H9 (cell line): ENCODE data around the gene SGCD. TPM values are rescaled to one million over a fixed set of nuclear protein-coding genes. Genes with fewer than 3 reads are reported as not detected.

Experiments used
- DNase-seq: peaks from one replicate; pipeline ENCODE4 v3.0.0-alpha.2; 2017
- H2AFZ ChIP-seq: one replicate; pipeline ENCODE4 v1.6.1; 2013; ENCODE audit warnings: mild to moderate bottlenecking, low read length, control low read depth, moderate library complexity
- H2AK5ac ChIP-seq: 2 replicates; pipeline ENCODE4 v1.6.1; 2013; ENCODE audit warnings: low read length, control low read depth, mixed read lengths; ENCODE audit not compliant: insufficient read length
- H2BK120ac ChIP-seq: one replicate; pipeline ENCODE4 v1.6.1; 2013; ENCODE audit warnings: low read depth, mild to moderate bottlenecking, low read length, control low read depth, inconsistent platforms; ENCODE audit not compliant: poor library complexity, severe bottlenecking
- H2BK12ac ChIP-seq: 2 replicates; pipeline ENCODE4 v1.6.1; 2013; ENCODE audit warnings: low read length, control low read depth, mixed read lengths, low read depth; ENCODE audit not compliant: insufficient read length
- H2BK15ac ChIP-seq: 2 replicates; pipeline ENCODE4 v1.6.1; 2013; ENCODE audit warnings: low read depth, low read length, control low read depth
- H2BK20ac ChIP-seq: one replicate; pipeline ENCODE4 v1.6.1; 2013; ENCODE audit warnings: low read depth, mild to moderate bottlenecking, low read length, control low read depth, inconsistent platforms; ENCODE audit not compliant: poor library complexity, severe bottlenecking
- H2BK5ac ChIP-seq: 2 replicates; pipeline ENCODE4 v1.6.1; 2013; ENCODE audit warnings: low read length, control low read depth, mixed read lengths; ENCODE audit not compliant: insufficient read length
- H3K14ac ChIP-seq: 2 replicates; pipeline ENCODE4 v1.6.1; 2013; ENCODE audit warnings: low read length, control low read depth; ENCODE audit not compliant: insufficient read depth
- H3K18ac ChIP-seq: 2 replicates; pipeline ENCODE4 v1.6.1; 2013; ENCODE audit warnings: low read depth, mild to moderate bottlenecking, mixed read lengths, low read length, control low read depth; ENCODE audit not compliant: insufficient read length
- H3K23ac ChIP-seq: 2 replicates; pipeline ENCODE4 v1.6.1; 2013; ENCODE audit warnings: low read length, control low read depth, mixed read lengths, low read depth; ENCODE audit not compliant: insufficient read length
- H3K23me2 ChIP-seq: 2 replicates; pipeline ENCODE4 v1.6.1; 2013; ENCODE audit warnings: low read depth, mild to moderate bottlenecking, mixed read lengths, low read length, control low read depth; ENCODE audit not compliant: insufficient read length, poor library complexity, severe bottlenecking
- H3K27ac ChIP-seq: 2 replicates; pipeline ENCODE4 v1.5.1; 2013; ENCODE audit warnings: low read length, control low read depth, mixed read lengths, low read depth; ENCODE audit not compliant: insufficient read length
- H3K27me3 ChIP-seq: 2 replicates; pipeline ENCODE4 v1.6.1; 2013; ENCODE audit warnings: low read length, control low read depth, inconsistent platforms; ENCODE audit not compliant: insufficient read depth
- H3K4ac ChIP-seq: 2 replicates; pipeline ENCODE4 v1.6.1; 2013; ENCODE audit warnings: low read depth, mild to moderate bottlenecking, control low read depth, inconsistent platforms, low read length, moderate library complexity
- H3K4me1 ChIP-seq: 2 replicates; pipeline ENCODE4 v1.6.1; 2013; ENCODE audit warnings: low read length, control low read depth, inconsistent platforms; ENCODE audit not compliant: insufficient read depth
- H3K4me2 ChIP-seq: 2 replicates; pipeline ENCODE4 v1.6.1; 2013; ENCODE audit warnings: low read length, control low read depth, mixed read lengths; ENCODE audit not compliant: insufficient read length, insufficient read depth
- H3K56ac ChIP-seq: 2 replicates; pipeline ENCODE4 v1.6.1; 2013; ENCODE audit warnings: low read depth, mild to moderate bottlenecking, mixed read lengths, low read length, control low read depth; ENCODE audit not compliant: insufficient read length
- H3K79me1 ChIP-seq: 2 replicates; pipeline ENCODE4 v1.6.1; 2013; ENCODE audit warnings: low read depth, mild to moderate bottlenecking, moderate library complexity, low read length, control low read depth, inconsistent platforms; ENCODE audit not compliant: insufficient read depth, poor library complexity, severe bottlenecking
- H3K79me2 ChIP-seq: 2 replicates; pipeline ENCODE4 v1.6.1; 2013; ENCODE audit warnings: low read length, control low read depth, inconsistent platforms; ENCODE audit not compliant: insufficient read depth
- H3K9ac ChIP-seq: 2 replicates; pipeline ENCODE4 v1.6.1; 2013; ENCODE audit warnings: low read length, control low read depth, mixed read lengths; ENCODE audit not compliant: insufficient read length; ENCODE audit errors: extremely low read depth
- H3K9me3 ChIP-seq: one replicate; pipeline ENCODE4 v1.6.1; 2013; ENCODE audit warnings: low read depth, low read length, inconsistent platforms; ENCODE audit not compliant: control insufficient read depth
- H3T11ph ChIP-seq: one replicate; pipeline ENCODE4 v1.6.1; 2013; ENCODE audit warnings: mild to moderate bottlenecking, low read length, control low read depth, inconsistent platforms
- H4K20me1 ChIP-seq: one replicate; pipeline ENCODE4 v1.6.1; 2013; ENCODE audit not compliant: control insufficient read depth, insufficient read length, insufficient read depth
- H4K5ac ChIP-seq: 2 replicates; pipeline ENCODE4 v1.6.1; 2013; ENCODE audit warnings: low read depth, mild to moderate bottlenecking, mixed read lengths, low read length, control low read depth; ENCODE audit not compliant: insufficient read length
- H4K8ac ChIP-seq: replicated peaks from 2 replicates; pipeline ENCODE4 v1.6.1; 2013; ENCODE audit warnings: low read length, control low read depth, mixed read lengths, low read depth; ENCODE audit not compliant: insufficient read length
- H4K91ac ChIP-seq: 2 replicates; pipeline ENCODE4 v1.6.1; 2013; ENCODE audit warnings: low read depth, mild to moderate bottlenecking, moderate library complexity, mixed read lengths, low read length, control low read depth; ENCODE audit not compliant: insufficient read length
- H3K27ac Mint-ChIP-seq, 3 experiments: 2 replicates in 2 of 3; 3 replicates in 1 of 3; pipeline ENCODE4 v1.8.0; 2020 to 2021; ENCODE audit warnings: mixed read lengths in 3 of 3, mild to moderate bottlenecking in 1 of 3, moderate library complexity in 1 of 3
- H3K27me3 Mint-ChIP-seq: 2 replicates; pipeline ENCODE4 v1.8.0; 2021; ENCODE audit warnings: low read depth, mild to moderate bottlenecking, moderate library complexity, mixed read lengths
- H3K36me3 Mint-ChIP-seq, 3 experiments: 2 replicates in 2 of 3; 3 replicates in 1 of 3; pipeline ENCODE4 v1.8.0; 2020 to 2021; ENCODE audit warnings: low read depth in 3 of 3, mixed read lengths in 3 of 3; ENCODE audit not compliant: insufficient read depth in 1 of 3
- H3K4me1 Mint-ChIP-seq, 2 experiments: 2 replicates each; pipeline ENCODE4 v1.8.0; 2020; ENCODE audit warnings: mixed read lengths in 2 of 2
- H3K4me3 Mint-ChIP-seq, 2 experiments: 2 replicates in 1 of 2; 3 replicates in 1 of 2; pipeline ENCODE4 v1.8.0; 2020 to 2021; ENCODE audit warnings: mild to moderate bottlenecking in 2 of 2, mixed read lengths in 2 of 2, moderate library complexity in 1 of 2
- H3K9me3 Mint-ChIP-seq, 2 experiments: 2 replicates in 1 of 2; 3 replicates in 1 of 2; pipeline ENCODE4 v1.8.0; 2020; ENCODE audit warnings: mild to moderate bottlenecking in 2 of 2, mixed read lengths in 2 of 2, moderate library complexity in 1 of 2
- CTCF ChIP-seq: fragments of 200-600 bp; sonication (generic); conservative IDR thresholded peaks from 3 replicates; pipeline ENCODE4 v1.8.0; 2021; ENCODE audit warnings: antibody characterized with exemption, mild to moderate bottlenecking
- total RNA-seq: library from RNA; stranded (reverse); gene quantifications from 2 replicates; pipeline ENCODE4 v1.2.1, GENCODE V29; 2021

SGCD gene
- total RNA-seq, 1 experiment from 2014 or later = 0.11 TPM

GRCh38 chr5:156322666-156323065 is 4.3 kb upstream of the SGCD start:
- Mint-ChIP-seq H3K4me1 (peaks cover 0 to 5% of the 10 kb centered on the region in 2 experiments; a peak in 2 of 4 replicates), H3K4me3 (no peak overlapping the region), H3K9me3 (no peaks in the 10 kb centered on the region), H3K27ac (no peak overlapping the region), H3K36me3 (no peaks in the 10 kb centered on the region), H3K27me3 (no peaks in the 10 kb centered on the region)
- H3K79me2 ChIP-seq = no peaks in the 10 kb centered on the region
- H3K27ac ChIP-seq = no peak overlapping the region
- H2BK5ac ChIP-seq = no peak overlapping the region
- no peak overlapping the region for H3K14ac ChIP-seq
- no peaks in the 10 kb centered on the region for H3K4me1 ChIP-seq
- no peaks in the 10 kb centered on the region for H3K9me3 ChIP-seq
- H3K18ac ChIP-seq = no peak overlapping the region
- no peak overlapping the region for H2BK120ac ChIP-seq
- no peak overlapping the region for H2BK20ac ChIP-seq
- H4K5ac ChIP-seq = no peak overlapping the region
- H4K20me1 ChIP-seq = no peaks in the 10 kb centered on the region
- no peak overlapping the region for H2BK12ac ChIP-seq
- no peak overlapping the region for H4K91ac ChIP-seq
- H2AK5ac ChIP-seq = no peak overlapping the region
- no peak overlapping the region for H2AFZ ChIP-seq
- no peak overlapping the region for H2BK15ac ChIP-seq
- H3K56ac ChIP-seq = no peak overlapping the region
- no peak overlapping the region for H4K8ac ChIP-seq
- no peak overlapping the region for H3K4ac ChIP-seq
- H3T11ph ChIP-seq = no peak overlapping the region
- H3K9ac ChIP-seq = no peak overlapping the region
- no peak for DNase-seq
- H3K23ac ChIP-seq = no peak overlapping the region
- no peaks in the 10 kb centered on the region for H3K27me3 ChIP-seq
- no peaks in the 10 kb centered on the region for H3K23me2 ChIP-seq
- H3K4me2 ChIP-seq = no peak overlapping the region
- TF ChIP-seq CTCF = no peak
- no peaks in the 10 kb centered on the region for H3K79me1 ChIP-seq
